Activated CD4-positive, alpha-beta T cell treated with anti-CD3 and anti-CD28 coated beads for 24 hours (primary cell): ENCODE measurements around the gene FAAH.

Experiments used
- DNase-seq, 2 donors: peaks; one replicate each; pipeline ENCODE4 v3.0.0-alpha.2; 2020; ENCODE audit warnings: low read depth in 2 of 2

The FAAH gene

GRCh38 chr1:46449223-46450159 is 55.4 kb downstream of the FAAH start:
- no peak for DNase-seq

DNA sequence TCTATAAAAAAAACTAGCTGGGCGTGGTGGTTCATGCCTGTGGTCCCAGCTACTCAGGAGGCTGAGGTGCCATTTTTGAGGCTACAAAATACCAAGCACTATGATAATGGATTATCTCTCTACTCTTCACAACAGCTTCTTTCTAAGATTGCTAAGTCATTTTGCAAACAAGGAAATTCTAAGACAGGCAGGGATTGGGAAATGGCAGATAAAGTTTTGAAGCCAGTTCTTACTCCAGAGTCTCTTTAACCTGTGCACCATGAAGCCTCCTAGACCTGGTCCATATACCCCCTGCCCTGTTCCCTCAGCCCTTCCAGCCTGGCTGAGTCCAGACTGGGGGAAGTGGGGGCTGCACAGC is 56.0 kb downstream of the FAAH start:
- DNase-seq, result no peak

- DNase-seq, result no peak
Observed at GRCh38 chr1:46451948-46452930, 58.1 kb downstream of the FAAH start.

DNA sequence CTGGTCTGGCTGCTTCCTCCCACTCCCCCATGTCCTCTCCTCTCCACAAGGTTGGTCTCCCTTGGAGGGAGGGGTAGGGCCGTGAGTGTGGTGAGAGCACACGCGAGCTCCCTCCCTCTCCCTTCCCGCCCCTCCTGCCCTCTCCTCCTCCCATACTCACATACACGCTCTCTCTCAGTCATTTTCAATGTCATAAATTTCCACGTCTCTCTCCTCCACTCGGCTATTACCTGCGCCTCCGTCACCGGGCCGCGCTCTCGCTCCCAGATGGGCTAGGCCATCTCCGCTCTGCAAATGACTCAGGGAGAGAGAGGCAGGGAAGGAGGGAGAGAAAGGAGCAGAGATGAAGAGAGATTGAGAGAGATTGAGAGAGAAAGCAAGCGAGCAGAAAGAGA is 58.8 kb downstream of the FAAH start:
- DNase-seq, result no peak

GRCh38 chr1:46453449-46453848 is 59.3 kb downstream of the FAAH start:
- DNase-seq, result no peak

DNA sequence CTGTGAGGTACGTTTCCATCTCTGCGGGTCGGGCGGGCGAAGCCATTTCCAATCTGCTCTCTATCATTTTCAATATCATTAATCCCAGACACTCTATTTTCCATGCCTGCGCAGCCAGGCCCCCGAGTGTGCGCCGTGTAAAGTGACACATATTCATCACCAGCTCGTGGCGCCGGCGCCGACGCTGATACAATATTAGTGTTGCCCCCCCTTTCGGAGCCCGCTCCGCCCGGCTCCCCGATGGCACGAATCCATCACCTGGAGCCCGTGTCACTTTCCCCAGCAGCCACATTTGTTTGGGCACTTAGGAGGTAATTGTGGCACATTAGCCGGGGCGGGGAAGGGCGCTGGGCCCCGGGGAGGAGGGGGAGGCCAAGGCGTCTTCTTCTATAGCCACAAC is 61.8 kb downstream of the FAAH start:
- no peak for DNase-seq

- DNase-seq, result no peak
Observed at GRCh38 chr1:46456411-46456963, 62.4 kb downstream of the FAAH start.

DNA sequence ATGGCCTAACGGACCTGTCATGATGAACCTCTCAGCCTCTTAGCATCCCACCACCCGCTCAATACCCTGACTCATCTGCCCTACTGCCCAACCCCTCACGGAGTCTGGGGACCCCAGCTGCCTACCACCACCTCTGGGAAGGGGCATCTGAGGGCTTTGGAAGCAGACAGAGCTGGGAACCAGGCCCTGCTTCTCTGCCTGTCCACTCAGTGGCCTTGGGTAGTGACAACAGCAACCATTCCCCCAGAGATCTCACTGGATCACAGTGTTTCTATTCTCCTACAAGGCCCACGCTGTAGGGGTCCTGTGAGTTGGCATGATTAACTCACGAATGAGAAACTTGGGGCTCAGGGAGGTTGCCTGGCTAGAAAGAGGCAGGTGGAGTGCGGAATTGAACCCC is 63.1 kb downstream of the FAAH start:
- no peak for DNase-seq

DNA sequence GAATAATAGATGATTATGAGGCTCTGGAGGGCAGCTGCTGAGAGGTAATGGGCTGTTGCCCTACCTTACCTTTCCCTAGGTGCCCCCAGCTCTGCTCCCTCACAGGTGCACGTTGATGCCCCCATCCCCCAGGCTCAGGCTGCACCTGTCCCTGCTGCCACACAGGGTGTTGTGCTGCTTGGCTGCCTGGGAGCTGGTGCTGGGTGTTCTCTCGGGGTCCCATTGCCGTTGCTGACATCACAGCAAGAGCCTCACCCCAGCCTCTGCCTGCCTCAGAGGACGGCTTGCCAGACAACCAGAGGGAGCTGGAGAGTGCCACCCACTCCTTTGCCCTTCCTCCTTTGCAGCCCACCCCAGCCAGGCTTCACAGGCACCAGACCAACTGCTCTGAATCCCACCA is 64.1 kb downstream of the FAAH start:
- no peak for DNase-seq

DNA sequence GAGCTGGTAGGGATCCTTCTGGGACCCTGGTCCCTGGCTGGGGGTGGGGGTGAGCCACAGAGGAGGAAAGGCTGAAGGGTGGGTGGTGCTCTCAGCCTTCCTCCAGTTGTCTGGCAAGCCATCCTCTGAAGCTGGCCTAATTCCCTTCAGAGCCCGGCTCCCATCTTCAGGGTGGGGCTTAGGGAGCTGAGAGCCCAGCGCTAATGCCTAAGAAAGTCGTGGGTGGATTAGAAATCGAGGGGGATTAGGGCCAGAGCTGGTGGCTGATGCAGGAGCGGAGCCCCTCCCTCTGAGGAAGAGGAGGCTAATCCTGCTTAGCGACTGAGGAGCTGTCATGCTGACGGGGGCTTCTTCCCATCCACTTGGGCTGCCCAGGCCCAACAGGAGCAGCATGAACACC is 64.7 kb downstream of the FAAH start:
- DNase-seq, result no peak

- no peak for DNase-seq
Observed at GRCh38 chr1:46459315-46459714, 65.2 kb downstream of the FAAH start.

DNA sequence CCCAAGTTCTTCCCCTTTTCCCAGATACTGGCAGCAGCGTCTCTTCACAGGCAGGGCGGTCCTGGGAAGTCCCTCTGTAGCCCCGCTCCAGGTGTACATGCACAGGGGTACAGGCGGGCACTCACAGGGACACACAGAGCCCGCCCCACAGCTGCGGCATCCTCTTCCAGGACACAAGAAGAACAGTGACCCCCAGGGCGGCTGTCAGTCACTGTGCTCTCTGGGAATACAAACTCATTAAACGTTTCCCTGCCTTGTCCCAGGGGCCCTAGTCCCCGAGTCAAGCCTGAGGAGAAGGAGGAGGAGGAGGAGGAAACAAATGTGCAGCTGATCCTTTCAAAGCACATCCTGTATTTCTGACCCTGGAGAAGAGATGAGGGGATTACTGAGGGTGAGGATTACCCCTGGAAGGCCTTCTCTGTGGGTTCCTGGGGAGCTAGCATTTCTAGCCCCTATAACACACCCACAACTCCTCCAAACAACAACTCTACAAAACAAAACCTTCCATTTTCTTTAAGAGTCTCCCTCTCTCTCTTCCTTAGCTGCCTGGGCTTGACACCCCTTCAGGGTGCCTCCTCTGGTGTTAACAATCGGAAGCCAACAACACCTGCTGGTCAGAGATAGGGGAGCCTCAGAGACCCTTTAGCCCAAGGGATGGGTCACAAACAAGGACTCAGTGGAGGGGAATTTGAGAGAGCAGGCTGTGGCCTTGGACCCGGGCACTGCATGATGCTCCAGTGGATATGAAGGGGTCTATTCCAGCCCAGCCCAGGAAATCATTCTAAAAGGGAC is 67.1 kb downstream of the FAAH start:
- DNase-seq, result no peak

DNA sequence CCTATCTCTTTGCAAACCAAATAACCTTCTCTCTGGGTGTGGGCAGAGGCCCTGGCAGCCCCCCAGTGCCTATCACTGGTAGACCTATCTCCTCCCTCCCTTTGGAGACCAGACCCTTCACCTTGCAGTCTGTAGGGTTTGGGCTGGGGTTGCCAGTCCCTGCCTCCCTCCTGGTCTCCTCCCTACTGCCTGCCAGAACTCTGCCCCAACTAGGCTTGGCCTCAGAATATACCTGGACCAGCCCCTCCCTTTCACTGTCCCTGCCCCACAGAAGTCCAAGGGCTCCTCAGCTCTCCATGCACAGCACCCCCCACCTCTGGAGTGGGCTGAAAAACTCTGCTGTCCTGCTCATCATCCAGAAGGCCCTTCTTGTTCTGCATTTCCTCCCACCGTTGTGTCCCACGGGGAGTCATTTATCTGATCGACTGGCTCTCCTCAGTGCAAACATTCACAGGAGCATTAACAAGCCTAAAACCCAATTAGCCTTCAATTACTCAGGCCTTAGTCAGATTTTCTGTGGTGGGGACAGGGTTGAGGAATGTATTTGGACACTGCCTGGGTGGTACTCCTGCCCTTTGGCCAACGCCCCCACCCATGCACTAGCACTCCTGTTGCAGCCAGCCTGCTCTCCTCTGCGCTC is 67.8 kb downstream of the FAAH start:
- DNase-seq, result no peak
